Measurements from ENCODE around the gene TNS2.
A peak's percentile ranks its signal among the peaks of the same experiment; 100 is the strongest.

Gene TNS2

GRCh38 chr12:53050426-53051057, 677 bp downstream of the TNS2 start:
- no peak for TF ChIP-seq CTCF (IDR thresholded peaks at IDR 0.05; ENCODE audit: insufficient read depth, low read length, missing control alignments)
- H3K4me3 ChIP-seq (ENCODE audit: low read depth, low read length), result peak overlapping the region; percentile 66
- CTCF ChIA-PET, result interaction anchor here (0.8 to 6.5 kb wide), 8 partner anchors 8 to 135 kb away, joined by 3 to 92 read pairs (median 4); partner anchors contain the start of gene SPRYD3

DNA sequence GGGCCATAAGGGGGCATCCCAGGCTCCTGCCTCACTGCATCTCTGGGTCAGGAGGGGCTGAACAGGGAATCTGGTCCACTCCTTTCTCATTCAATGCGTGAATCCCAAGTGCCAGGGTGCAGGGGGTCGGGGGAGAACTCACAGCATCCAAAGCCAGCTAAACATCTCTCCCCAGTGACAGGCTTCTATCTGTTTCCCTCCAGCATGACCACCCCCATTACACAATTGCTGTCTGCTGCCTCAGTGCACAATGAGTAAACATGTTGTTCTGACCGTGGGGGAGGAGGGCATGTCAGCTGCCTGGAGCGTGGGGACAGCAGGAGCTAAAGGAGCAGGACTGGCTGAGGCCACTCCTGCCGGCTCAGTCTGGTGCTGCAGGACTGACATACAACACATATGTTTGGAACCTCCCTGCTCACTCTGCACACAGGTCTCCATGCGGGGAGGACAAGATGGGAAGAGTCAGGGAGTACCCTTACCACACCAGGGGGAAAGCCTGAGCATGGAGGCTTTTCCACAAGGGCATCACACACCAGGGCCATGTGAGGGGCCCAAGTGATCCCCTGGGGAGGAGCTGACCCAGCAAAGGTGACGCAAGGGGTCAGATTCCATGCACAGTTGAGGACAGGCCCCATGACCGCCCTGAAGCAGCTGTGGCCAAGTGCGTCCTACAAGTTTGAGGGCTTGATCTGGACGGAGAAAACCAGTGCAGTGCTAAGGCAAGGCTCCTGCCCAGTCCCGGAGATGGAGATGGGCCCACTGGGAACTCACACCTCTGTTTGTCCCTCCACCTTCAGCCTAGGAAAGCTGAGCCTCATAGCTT, 1.4 kb downstream of the TNS2 start:
- CTCF ChIA-PET, result interaction anchor here (0.8 to 6.5 kb wide), 9 partner anchors 9 to 134 kb away, joined by 3 to 92 read pairs (median 3); partner anchors contain the start of gene SPRYD3

More at GRCh38 chr12:53050426-53051057, 677 bp downstream of the TNS2 start:
- no peak for DNase-seq (ENCODE audit: low read depth, low spot score)
- POLR2A ChIA-PET, result interaction anchor here (0.8 to 1.8 kb wide), 2 partner anchors 9 to 295 kb away, joined by 3 to 4 read pairs; no protein-coding TSS in a partner anchor

DNA sequence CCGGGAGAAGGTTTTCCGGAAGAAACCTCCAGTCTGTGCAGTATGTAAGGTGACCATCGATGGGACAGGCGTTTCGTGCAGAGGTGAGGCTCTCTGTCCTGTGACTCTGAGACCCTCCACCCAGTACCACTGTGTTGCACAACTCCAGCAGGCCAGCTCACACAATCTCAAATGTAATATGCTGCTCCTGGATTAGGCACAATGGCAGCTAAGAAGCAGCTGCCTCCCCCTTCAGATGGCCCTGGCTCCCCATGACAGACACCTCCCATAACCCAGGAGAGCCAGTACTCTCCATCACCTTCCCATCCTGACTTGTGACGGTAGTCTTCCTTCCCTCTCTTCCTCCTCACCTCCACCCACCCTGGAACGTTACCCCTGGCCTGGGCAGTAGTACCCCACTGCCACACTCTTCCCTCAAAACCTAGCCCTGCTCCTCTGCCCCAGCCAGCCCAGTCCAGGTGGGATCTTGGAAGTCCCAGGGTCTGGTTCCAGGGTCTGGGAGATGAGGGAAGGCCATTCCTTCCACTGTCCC, 2.1 kb downstream of the TNS2 start:
- CTCF ChIA-PET, result interaction anchor here (0.8 to 6.5 kb wide), 5 partner anchors 12 to 133 kb away, joined by 3 to 92 read pairs (median 4); no protein-coding TSS in a partner anchor
- peak overlapping the region; percentile 66 for H3K4me3 ChIP-seq (ENCODE audit: low read depth, low read length)
- POLR2A ChIA-PET, result interaction anchor here (1.3 to 1.8 kb wide), 3 partner anchors 8 to 27 kb away, joined by 3 to 4 read pairs (median 3); partner anchors contain the start of gene SPRYD3
- TF ChIP-seq CTCF (IDR thresholded peaks at IDR 0.05; ENCODE audit: insufficient read depth, low read length, missing control alignments), result no peak
- no peak for DNase-seq (ENCODE audit: low read depth, low spot score)

More for the DNA sequence above, 1.4 kb downstream of the TNS2 start:
- DNase-seq (ENCODE audit: low read depth, low spot score), result no peak
- peak overlapping the region; percentile 66 for H3K4me3 ChIP-seq (ENCODE audit: low read depth, low read length)
- POLR2A ChIA-PET, result interaction anchor here (0.8 to 1.8 kb wide), 4 partner anchors 8 to 294 kb away, joined by 3 to 4 read pairs (median 3); partner anchors contain the start of gene SPRYD3
- TF ChIP-seq CTCF (IDR thresholded peaks at IDR 0.05; ENCODE audit: insufficient read depth, low read length, missing control alignments), result peak; percentile 5

DNA sequence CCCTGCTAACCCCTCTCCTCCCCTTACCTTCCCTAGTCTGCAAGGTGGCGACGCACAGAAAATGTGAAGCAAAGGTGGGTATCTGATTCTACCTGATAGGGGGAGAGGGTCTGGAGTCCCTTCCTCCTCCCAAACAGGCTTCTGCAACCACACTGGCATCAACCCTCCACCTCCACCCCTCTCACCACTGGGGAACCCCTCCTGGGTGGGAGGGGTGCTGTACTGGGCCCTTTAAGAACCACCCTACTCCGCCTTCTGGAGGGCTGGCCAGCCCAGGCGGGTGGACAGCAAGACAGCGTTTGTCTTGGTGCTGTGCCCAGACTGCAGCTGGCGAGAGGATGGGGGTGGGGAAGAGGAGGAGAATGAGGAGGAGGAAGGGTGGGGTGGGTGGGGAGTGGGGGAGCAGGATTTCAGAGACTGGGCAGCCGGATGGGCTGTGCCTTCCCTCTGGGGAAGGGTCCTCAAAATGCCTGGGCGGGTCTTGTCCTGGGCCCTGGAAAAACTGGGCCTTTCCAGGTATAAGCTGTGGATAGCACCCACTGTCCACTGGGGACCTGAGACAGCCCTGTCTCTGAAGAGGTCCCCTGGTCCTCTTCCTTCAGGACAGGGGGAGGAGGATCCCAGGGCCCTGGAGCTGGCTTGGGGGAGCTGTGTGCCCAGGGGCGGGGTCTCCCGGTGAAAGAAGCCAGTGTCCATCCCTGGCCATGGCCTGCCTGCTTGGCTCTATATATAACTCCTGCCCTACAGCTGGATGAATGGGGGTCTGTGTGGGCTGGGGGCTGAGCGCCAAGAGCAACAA, 2.8 kb downstream of the TNS2 start:
- H3K4me3 ChIP-seq (ENCODE audit: low read depth, low read length), result peak overlapping the region; percentile 24
- TF ChIP-seq CTCF (IDR thresholded peaks at IDR 0.05; ENCODE audit: insufficient read depth, low read length, missing control alignments), result no peak
- ChIA-PET POLR2A (interaction anchor here (1.0 to 4.1 kb wide), 4 partner anchors 9 to 27 kb away, joined by 3 to 19 read pairs (median 4); partner anchors contain the start of gene SPRYD3), CTCF (interaction anchor here (0.7 to 6.9 kb wide), 9 partner anchors 8 to 269 kb away, joined by 3 to 143 read pairs (median 5); partner anchors contain the start of genes AAAS and IGFBP6)
- no peak for DNase-seq (ENCODE audit: low read depth, low spot score)

GRCh38 chr12:53053218-53054111, 3.6 kb downstream of the TNS2 start:
- TF ChIP-seq CTCF (IDR thresholded peaks at IDR 0.05; ENCODE audit: insufficient read depth, low read length, missing control alignments), result peak; percentile 68
- ChIA-PET POLR2A (interaction anchor here (1.0 to 4.1 kb wide), 3 partner anchors 8 to 26 kb away, joined by 4 to 19 read pairs (median 7); partner anchors contain the start of gene SPRYD3), CTCF (interaction anchor here (0.7 to 6.9 kb wide), 14 partner anchors 8 to 268 kb away, joined by 3 to 143 read pairs (median 6); partner anchors contain the start of genes AAAS and IGFBP6)
- peak overlapping the region; percentile 49 for H3K4me3 ChIP-seq (ENCODE audit: low read depth, low read length)
- no peak for DNase-seq (ENCODE audit: low read depth, low spot score)

Measured in AG04449 (cell line).